Ovary (tissue), 3 donors: ENCODE measurements around the gene FH.

Source experiments
- CTCF ChIP-seq, 3 donors: fragments of 450-650 bp in 2 of 3; fragments of 200-600 bp in 1 of 3; IDR thresholded peaks; one replicate each; pipeline versions ENCODE4 v1.5.1 to v1.8.0; 2016 to 2022; ENCODE audit warnings: antibody characterized with exemption in 3 of 3, mild to moderate bottlenecking in 1 of 3
- EP300 ChIP-seq: sonication (generic); formaldehyde crosslinking; IDR thresholded peaks from one replicate; pipeline ENCODE4 v1.6.1; 2017; ENCODE audit warnings: antibody characterized with exemption
- POLR2A ChIP-seq: fragments of 450-650 bp; IDR thresholded peaks from one replicate; pipeline ENCODE4 v1.6.1; 2017; ENCODE audit warnings: antibody characterized with exemption, mild to moderate bottlenecking, moderate library complexity
- donor health status: DM: no; HTN: no; CAD: no.

DNA sequence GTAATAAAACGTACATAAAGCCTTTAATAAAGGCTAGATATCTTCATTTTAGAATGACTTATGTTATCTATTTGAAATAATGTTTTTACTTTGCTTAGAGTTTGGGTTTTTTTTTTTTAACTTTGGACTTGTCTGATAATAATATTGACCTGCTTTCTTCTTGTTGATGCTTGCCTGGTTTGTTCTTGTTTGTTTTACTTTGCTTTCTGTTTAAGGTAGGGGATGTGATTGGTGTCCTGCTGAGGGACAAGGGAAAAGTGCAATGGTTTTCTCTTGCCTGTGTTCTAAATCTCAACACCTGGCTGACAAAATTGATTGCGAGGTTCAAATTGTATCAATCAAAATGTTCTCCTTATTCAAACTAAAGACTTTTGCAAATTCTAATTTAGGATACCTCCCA is 2.2 kb upstream of the FH start:
- no peak for TF ChIP-seq CTCF (IDR thresholded peaks at IDR 0.05)
- TF ChIP-seq EP300 = no peak
- no peak for TF ChIP-seq POLR2A
